ENCODE measurements around the gene AGGF1.
"Not testable (repeated sequence)": the region's sequence is repeated elsewhere in the genome, so short reads cannot be mapped to it uniquely, and the experiment has no call there.

Gene AGGF1

DNA sequence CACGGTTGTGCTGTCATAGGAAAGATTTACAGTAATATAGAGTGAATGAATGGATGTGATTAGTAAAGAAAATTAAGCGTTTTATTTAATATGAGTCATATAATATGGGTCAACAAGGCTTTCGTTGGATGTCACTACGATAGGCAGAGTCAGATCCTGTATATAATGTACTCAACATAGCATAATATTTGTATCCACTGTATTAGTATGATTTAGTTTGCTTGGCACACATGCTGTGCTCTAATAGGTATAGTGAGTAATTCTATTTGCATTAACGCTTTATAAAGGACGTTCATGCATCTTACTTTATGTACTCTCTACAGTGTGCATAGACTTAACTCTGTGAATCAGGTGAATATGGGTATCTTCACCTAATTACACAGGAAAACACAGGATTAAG, 35.9 kb upstream of the AGGF1 start:
- H4K20me1 ChIP-seq (ENCODE audit: insufficient read depth, low read length): no peaks in the 10 kb centered on the region
- no peaks in the 10 kb centered on the region for H3K4me1 ChIP-seq (ENCODE audit: insufficient read depth, low read length, severe bottlenecking)
- TF ChIP-seq EZH2 (IDR thresholded peaks at IDR 0.05; ENCODE audit: borderline replicate concordance, low read length): no peak
- TF ChIP-seq, protein P1, sequence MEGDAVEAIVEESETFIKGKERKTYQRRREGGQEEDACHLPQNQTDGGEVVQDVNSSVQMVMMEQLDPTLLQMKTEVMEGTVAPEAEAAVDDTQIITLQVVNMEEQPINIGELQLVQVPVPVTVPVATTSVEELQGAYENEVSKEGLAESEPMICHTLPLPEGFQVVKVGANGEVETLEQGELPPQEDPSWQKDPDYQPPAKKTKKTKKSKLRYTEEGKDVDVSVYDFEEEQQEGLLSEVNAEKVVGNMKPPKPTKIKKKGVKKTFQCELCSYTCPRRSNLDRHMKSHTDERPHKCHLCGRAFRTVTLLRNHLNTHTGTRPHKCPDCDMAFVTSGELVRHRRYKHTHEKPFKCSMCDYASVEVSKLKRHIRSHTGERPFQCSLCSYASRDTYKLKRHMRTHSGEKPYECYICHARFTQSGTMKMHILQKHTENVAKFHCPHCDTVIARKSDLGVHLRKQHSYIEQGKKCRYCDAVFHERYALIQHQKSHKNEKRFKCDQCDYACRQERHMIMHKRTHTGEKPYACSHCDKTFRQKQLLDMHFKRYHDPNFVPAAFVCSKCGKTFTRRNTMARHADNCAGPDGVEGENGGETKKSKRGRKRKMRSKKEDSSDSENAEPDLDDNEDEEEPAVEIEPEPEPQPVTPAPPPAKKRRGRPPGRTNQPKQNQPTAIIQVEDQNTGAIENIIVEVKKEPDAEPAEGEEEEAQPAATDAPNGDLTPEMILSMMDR (IDR thresholded peaks at IDR 0.05; ENCODE audit: low read length): no peak
- H3K9me3 ChIP-seq (ENCODE audit: low read length): no peaks in the 10 kb centered on the region
- H3K9ac ChIP-seq (ENCODE audit: low read length): no peak overlapping the region
- peaks cover 18% of the 10 kb centered on the region for H3K36me3 ChIP-seq (ENCODE audit: insufficient read depth, low read length)
- no peak overlapping the region for H3K4me3 ChIP-seq (ENCODE audit: low read depth, low read length, poor library complexity, severe bottlenecking)
- H3K79me2 ChIP-seq (ENCODE audit: insufficient read depth, low read length): no peaks in the 10 kb centered on the region
- H3F3A ChIP-seq (ENCODE audit: insufficient read depth, low read length): no peaks in the 10 kb centered on the region
- H3K27me3 ChIP-seq (ENCODE audit: insufficient read depth, low read length): no peaks in the 10 kb centered on the region
- H3K9me2 ChIP-seq (ENCODE audit: low read depth, low read length): no peaks in the 10 kb centered on the region
- no peak overlapping the region for H2AFZ ChIP-seq (ENCODE audit: low read length)
- H3K27ac ChIP-seq (ENCODE audit: low read depth, low read length, poor library complexity, severe bottlenecking): no peak overlapping the region
- H3K4me2 ChIP-seq (ENCODE audit: low read length): no peak overlapping the region

DNA sequence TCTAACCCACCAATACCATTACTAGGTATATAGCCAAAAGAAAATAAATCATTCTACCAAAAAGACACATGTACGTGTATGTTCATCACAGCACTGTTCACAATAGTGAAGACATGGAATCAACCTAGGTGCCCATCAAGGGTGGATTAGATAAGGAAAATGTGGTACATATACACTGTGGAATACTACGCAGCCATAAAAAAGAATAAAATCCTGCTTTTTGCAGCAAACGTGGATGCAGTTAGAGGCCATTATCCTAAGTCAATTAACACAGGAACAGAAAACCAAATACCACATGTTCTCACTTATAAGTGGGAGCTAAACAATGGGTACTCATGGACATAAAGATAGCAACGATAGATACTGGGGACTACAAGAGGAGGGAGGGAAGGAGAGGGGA, 32.0 kb upstream of the AGGF1 start:
- peaks cover 18% of the 10 kb centered on the region for H3K36me3 ChIP-seq (ENCODE audit: insufficient read depth, low read length)
- H3K27me3 ChIP-seq (ENCODE audit: insufficient read depth, low read length); H3K79me2 ChIP-seq (ENCODE audit: insufficient read depth, low read length); H3K4me1 ChIP-seq (ENCODE audit: insufficient read depth, low read length, severe bottlenecking); H3K9me3 ChIP-seq (ENCODE audit: low read length); H4K20me1 ChIP-seq (ENCODE audit: insufficient read depth, low read length); H2AFZ ChIP-seq (ENCODE audit: low read length); H3K27ac ChIP-seq (ENCODE audit: low read depth, low read length, poor library complexity, severe bottlenecking); H3K4me3 ChIP-seq (ENCODE audit: low read depth, low read length, poor library complexity, severe bottlenecking); H3K4me2 ChIP-seq (ENCODE audit: low read length); H3F3A ChIP-seq (ENCODE audit: insufficient read depth, low read length); H3K9ac ChIP-seq (ENCODE audit: low read length); H3K9me2 ChIP-seq (ENCODE audit: low read depth, low read length): not testable (repeated sequence)

DNA sequence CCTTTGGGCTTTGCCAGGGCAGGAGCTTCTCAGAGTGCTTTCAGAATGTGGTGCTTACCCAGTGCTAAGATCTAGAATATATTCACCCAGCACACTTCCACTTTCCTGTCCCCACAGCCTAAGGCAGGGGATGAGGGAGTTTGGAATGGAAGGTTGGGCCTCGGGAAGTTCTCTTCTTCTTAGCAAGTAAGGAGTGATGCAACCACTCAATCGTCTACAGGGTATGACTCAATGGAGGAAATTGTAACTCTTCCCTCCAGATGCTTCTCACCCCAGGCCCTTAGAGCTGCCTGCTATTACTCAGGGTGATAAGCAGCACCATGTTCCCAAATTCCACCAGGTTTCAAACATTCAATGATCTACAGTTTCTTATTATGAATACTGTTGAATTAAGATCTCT, 30.8 kb upstream of the AGGF1 start:
- no peak overlapping the region for H3K9ac ChIP-seq (ENCODE audit: low read length)
- H3K79me2 ChIP-seq (ENCODE audit: insufficient read depth, low read length): no peaks in the 10 kb centered on the region
- H3K4me1 ChIP-seq (ENCODE audit: insufficient read depth, low read length, severe bottlenecking): no peaks in the 10 kb centered on the region
- no peaks in the 10 kb centered on the region for H4K20me1 ChIP-seq (ENCODE audit: insufficient read depth, low read length)
- H3F3A ChIP-seq (ENCODE audit: insufficient read depth, low read length): no peaks in the 10 kb centered on the region
- H3K9me3 ChIP-seq (ENCODE audit: low read length): no peaks in the 10 kb centered on the region
- no peak overlapping the region for H3K4me3 ChIP-seq (ENCODE audit: low read depth, low read length, poor library complexity, severe bottlenecking)
- no peak for TF ChIP-seq EZH2 (IDR thresholded peaks at IDR 0.05; ENCODE audit: borderline replicate concordance, low read length)
- TF ChIP-seq, protein P1 (IDR thresholded peaks at IDR 0.05; ENCODE audit: low read length): no peak
- no peak overlapping the region for H3K4me2 ChIP-seq (ENCODE audit: low read length)
- H3K9me2 ChIP-seq (ENCODE audit: low read depth, low read length): no peaks in the 10 kb centered on the region
- H3K36me3 ChIP-seq (ENCODE audit: insufficient read depth, low read length): peaks cover 18% of the 10 kb centered on the region
- no peak overlapping the region for H3K27ac ChIP-seq (ENCODE audit: low read depth, low read length, poor library complexity, severe bottlenecking)
- no peak overlapping the region for H2AFZ ChIP-seq (ENCODE audit: low read length)
- no peaks in the 10 kb centered on the region for H3K27me3 ChIP-seq (ENCODE audit: insufficient read depth, low read length)

DNA sequence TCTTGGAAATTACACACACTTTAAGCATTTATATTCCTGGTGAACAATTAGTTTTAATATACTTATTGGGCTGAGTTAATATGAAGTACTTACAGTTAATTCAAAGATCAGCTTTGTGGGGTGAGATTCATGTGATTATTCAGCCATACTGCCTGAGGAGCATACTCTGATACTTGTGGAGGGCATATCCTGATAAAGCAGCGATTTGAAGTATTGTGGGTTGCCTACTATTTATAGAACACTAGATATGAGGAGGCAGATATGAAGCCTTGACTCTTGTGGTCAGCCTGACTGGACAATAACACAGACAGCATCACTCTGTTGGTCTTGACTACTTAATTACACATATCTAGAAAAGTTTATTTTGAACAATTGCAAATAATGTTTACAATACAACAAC, 27.0 kb upstream of the AGGF1 start:
- H4K20me1 ChIP-seq (ENCODE audit: insufficient read depth, low read length): no peaks in the 10 kb centered on the region
- no peaks in the 10 kb centered on the region for H3K9me2 ChIP-seq (ENCODE audit: low read depth, low read length)
- H3K9me3 ChIP-seq (ENCODE audit: low read length): no peaks in the 10 kb centered on the region
- no peaks in the 10 kb centered on the region for H3K79me2 ChIP-seq (ENCODE audit: insufficient read depth, low read length)
- no peak overlapping the region for H3K9ac ChIP-seq (ENCODE audit: low read length)
- no peaks in the 10 kb centered on the region for H3F3A ChIP-seq (ENCODE audit: insufficient read depth, low read length)
- no peaks in the 10 kb centered on the region for H3K27me3 ChIP-seq (ENCODE audit: insufficient read depth, low read length)
- TF ChIP-seq, protein P1 (IDR thresholded peaks at IDR 0.05; ENCODE audit: low read length): no peak
- no peak for TF ChIP-seq EZH2 (IDR thresholded peaks at IDR 0.05; ENCODE audit: borderline replicate concordance, low read length)
- no peaks in the 10 kb centered on the region; the same call in 1 of the 2 replicates for H3K36me3 ChIP-seq (ENCODE audit: insufficient read depth, low read length)
- no peak overlapping the region for H3K27ac ChIP-seq (ENCODE audit: low read depth, low read length, poor library complexity, severe bottlenecking)
- no peak overlapping the region for H3K4me3 ChIP-seq (ENCODE audit: low read depth, low read length, poor library complexity, severe bottlenecking)
- H2AFZ ChIP-seq (ENCODE audit: low read length): no peak overlapping the region
- no peaks in the 10 kb centered on the region for H3K4me1 ChIP-seq (ENCODE audit: insufficient read depth, low read length, severe bottlenecking)
- H3K4me2 ChIP-seq (ENCODE audit: low read length): no peak overlapping the region

Measured in OCI-LY1 (cell line).